Measurements from ENCODE around the gene KRT73. TPM values are rescaled to one million over a fixed set of nuclear protein-coding genes. Genes with fewer than 3 reads are reported as not detected.

KRT73 gene
- total and polyA plus RNA-seq, 2 donors (not counting 1 experiment from before 2014, with no cell fraction given), result not detected

GRCh38 chr12:52578469-52578868, 39.9 kb downstream of the KRT73 start:
- no peak overlapping the region for H3K9ac ChIP-seq (ENCODE audit: insufficient read depth, low read length)
- no peaks in the 10 kb centered on the region for H3K9me3 ChIP-seq (ENCODE audit: control insufficient read depth, insufficient read depth, low read depth, low read length)
- TF ChIP-seq EZH2 (IDR thresholded peaks at IDR 0.05; ENCODE audit: low read length, missing control alignments) (no peak), CTCF (conservative IDR thresholded peaks at IDR 0.05 in 1 of 2, IDR thresholded peaks at IDR 0.05 in 1 of 2; ENCODE audit: low read depth in 1 of 2, low read length in 2 of 2) (no peak)
- H3K27me3 ChIP-seq (ENCODE audit: control insufficient read depth, insufficient read depth, low read length), result no peaks in the 10 kb centered on the region
- H4K20me1 ChIP-seq (ENCODE audit: control insufficient read depth, extremely low read depth, insufficient read depth, low read length), result no peaks in the 10 kb centered on the region
- H3K4me1 ChIP-seq (ENCODE audit: control insufficient read depth, extremely low read depth, insufficient read depth, low read length), result no peaks in the 10 kb centered on the region
- no peak overlapping the region for H3K27ac ChIP-seq (ENCODE audit: insufficient read depth, low read length)
- no peaks in the 10 kb centered on the region for H3K36me3 ChIP-seq (ENCODE audit: control insufficient read depth, insufficient read depth, low read length)
- H3K4me2 ChIP-seq (ENCODE audit: extremely low read depth, insufficient read depth, low read length), result no peak overlapping the region
- no peaks in the 10 kb centered on the region for H3K79me2 ChIP-seq (ENCODE audit: control insufficient read depth, insufficient read depth, low read length)
- no peak overlapping the region for H2AFZ ChIP-seq (ENCODE audit: low read length)
- no peak overlapping the region for H3K4me3 ChIP-seq (replicated peaks in 1 of 4; ENCODE audit: control extremely low read depth in 1 of 4, insufficient read depth in 1 of 4, low read depth in 3 of 4, low read length in 4 of 4)
- no peak for DNase-seq (ENCODE audit: low read depth in 2 of 2)

DNA sequence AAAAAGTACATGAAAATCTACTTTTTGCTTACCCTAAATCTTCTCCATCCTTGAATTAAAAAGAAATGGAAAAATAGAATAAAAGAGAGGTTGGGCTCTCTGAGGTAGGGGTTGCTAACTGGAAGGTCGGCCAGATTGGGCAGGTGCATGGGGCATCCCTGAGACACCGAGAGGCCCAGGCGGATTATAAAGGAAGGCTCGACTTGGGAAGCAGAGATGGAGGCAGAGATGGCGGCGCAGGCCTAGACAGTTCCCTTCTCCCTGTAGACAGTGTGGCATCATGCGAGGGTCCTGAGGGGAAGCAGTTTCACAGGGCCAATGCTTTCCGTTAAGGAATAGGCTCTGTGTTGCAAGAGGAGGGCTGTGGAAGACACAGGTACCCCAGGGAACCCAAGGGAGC, 41.0 kb downstream of the KRT73 start:
- Histone ChIP-seq H3K4me2 (ENCODE audit: extremely low read depth, insufficient read depth, low read length) (no peak overlapping the region), H2AFZ (ENCODE audit: low read length) (no peak overlapping the region)
- no peak for DNase-seq (ENCODE audit: low read depth in 2 of 2)

GRCh38 chr12:52575948-52576347, 42.4 kb downstream of the KRT73 start:
- Histone ChIP-seq H3K4me3 (replicated peaks in 1 of 4; ENCODE audit: control extremely low read depth in 1 of 4, insufficient read depth in 1 of 4, low read depth in 3 of 4, low read length in 4 of 4) (no peak overlapping the region), H3K27ac (ENCODE audit: insufficient read depth, low read length) (no peak overlapping the region), H3K27me3 (ENCODE audit: control insufficient read depth, insufficient read depth, low read length) (no peaks in the 10 kb centered on the region), H3K79me2 (ENCODE audit: control insufficient read depth, insufficient read depth, low read length) (no peaks in the 10 kb centered on the region), H3K4me2 (ENCODE audit: extremely low read depth, insufficient read depth, low read length) (no peak overlapping the region), H3K4me1 (ENCODE audit: control insufficient read depth, extremely low read depth, insufficient read depth, low read length) (no peaks in the 10 kb centered on the region), H3K36me3 (ENCODE audit: control insufficient read depth, insufficient read depth, low read length) (no peaks in the 10 kb centered on the region), H3K9ac (ENCODE audit: insufficient read depth, low read length) (no peak overlapping the region), H4K20me1 (ENCODE audit: control insufficient read depth, extremely low read depth, insufficient read depth, low read length) (no peaks in the 10 kb centered on the region), H3K9me3 (ENCODE audit: control insufficient read depth, insufficient read depth, low read depth, low read length) (no peaks in the 10 kb centered on the region), H2AFZ (ENCODE audit: low read length) (no peak overlapping the region)
- no peak for DNase-seq (ENCODE audit: low read depth in 2 of 2)
- no peak for TF ChIP-seq EZH2 (IDR thresholded peaks at IDR 0.05; ENCODE audit: low read length, missing control alignments)

More for the DNA sequence above, 41.0 kb downstream of the KRT73 start:
- Histone ChIP-seq H3K9ac (ENCODE audit: insufficient read depth, low read length) (no peak overlapping the region), H3K4me3 (replicated peaks in 1 of 4; ENCODE audit: control extremely low read depth in 1 of 4, insufficient read depth in 1 of 4, low read depth in 3 of 4, low read length in 4 of 4) (no peak overlapping the region), H3K9me3 (ENCODE audit: control insufficient read depth, insufficient read depth, low read depth, low read length) (no peaks in the 10 kb centered on the region), H3K79me2 (ENCODE audit: control insufficient read depth, insufficient read depth, low read length) (no peaks in the 10 kb centered on the region), H3K27me3 (ENCODE audit: control insufficient read depth, insufficient read depth, low read length) (no peaks in the 10 kb centered on the region), H3K4me1 (ENCODE audit: control insufficient read depth, extremely low read depth, insufficient read depth, low read length) (no peaks in the 10 kb centered on the region), H4K20me1 (ENCODE audit: control insufficient read depth, extremely low read depth, insufficient read depth, low read length) (no peaks in the 10 kb centered on the region), H3K36me3 (ENCODE audit: control insufficient read depth, insufficient read depth, low read length) (no peaks in the 10 kb centered on the region), H3K27ac (ENCODE audit: insufficient read depth, low read length) (no peak overlapping the region)
- TF ChIP-seq CTCF (conservative IDR thresholded peaks at IDR 0.05 in 1 of 2, IDR thresholded peaks at IDR 0.05 in 1 of 2; ENCODE audit: low read depth in 1 of 2, low read length in 2 of 2) (no peak), EZH2 (IDR thresholded peaks at IDR 0.05; ENCODE audit: low read length, missing control alignments) (no peak)

Data from fibroblast of lung (primary cell).